Loucy (cell line): Measurements from ENCODE around the gene PRADC1.

Experiments
- H2AFZ ChIP-seq: fragments of 200-600 bp; sonication (generic); 2 replicates; pipeline ENCODE4 v1.6.0; 2016; ENCODE audit warnings: antibody characterized with exemption, mild to moderate bottlenecking, low read length, moderate library complexity
- H3F3A ChIP-seq: fragments of 200-600 bp; 2 replicates; pipeline ENCODE4 v1.6.0; 2016; ENCODE audit warnings: antibody characterized with exemption, low read depth, mild to moderate bottlenecking
- H3K27me3 ChIP-seq: fragments of 200-600 bp; sonication (generic); 2 replicates; pipeline ENCODE4 v1.6.1; 2014; ENCODE audit warnings: low read length, mild to moderate bottlenecking; ENCODE audit not compliant: insufficient read depth, poor library complexity, severe bottlenecking
- H3K36me3 ChIP-seq: fragments of 200-600 bp; sonication (generic); 2 replicates; pipeline ENCODE4 v1.6.1; 2016; ENCODE audit warnings: low read length; ENCODE audit not compliant: insufficient read depth
- H3K4me1 ChIP-seq: fragments of 200-600 bp; sonication (generic); 2 replicates; pipeline ENCODE4 v1.5.1; 2014; ENCODE audit warnings: low read length, mild to moderate bottlenecking; ENCODE audit not compliant: insufficient read depth, poor library complexity, severe bottlenecking
- H3K4me2 ChIP-seq: fragments of 200-600 bp; sonication (generic); 2 replicates; pipeline ENCODE4 v1.6.0; 2014; ENCODE audit warnings: antibody characterized with exemption, low read length, low read depth, mild to moderate bottlenecking; ENCODE audit not compliant: poor library complexity, severe bottlenecking
- H3K4me3 ChIP-seq: fragments of 200-600 bp; sonication (generic); 2 replicates; pipeline ENCODE4 v1.5.1; 2014; ENCODE audit warnings: low read length, mild to moderate bottlenecking, mixed read lengths; ENCODE audit not compliant: poor library complexity, severe bottlenecking
- H3K79me2 ChIP-seq: fragments of 200-600 bp; sonication (generic); 2 replicates; pipeline ENCODE4 v1.6.1; 2014; ENCODE audit warnings: low read length; ENCODE audit not compliant: insufficient read depth
- H3K9ac ChIP-seq: fragments of 200-600 bp; sonication (generic); 2 replicates; pipeline ENCODE4 v1.6.0; 2014; ENCODE audit warnings: mild to moderate bottlenecking, low read depth, low read length, moderate library complexity; ENCODE audit not compliant: poor library complexity, severe bottlenecking
- H3K9me2 ChIP-seq: fragments of 200-600 bp; sonication (generic); replicated peaks from 2 replicates; pipeline ENCODE4 v1.6.1; 2016; ENCODE audit warnings: low read depth, low read length, mixed read lengths
- H3K9me3 ChIP-seq: fragments of 200-600 bp; sonication (generic); 2 replicates; pipeline ENCODE4 v1.6.1; 2014; ENCODE audit warnings: mild to moderate bottlenecking, antibody characterized with exemption, low read length, low read depth; ENCODE audit not compliant: insufficient read depth
- H4K20me1 ChIP-seq: fragments of 200-600 bp; sonication (generic); 2 replicates; pipeline ENCODE4 v1.6.0; 2014; ENCODE audit warnings: antibody characterized with exemption, low read length, mild to moderate bottlenecking; ENCODE audit not compliant: insufficient read depth, poor library complexity, severe bottlenecking
- EZH2phosphoT487 ChIP-seq: fragments of 200-600 bp; IDR thresholded peaks from 2 replicates; pipeline ENCODE4 v1.6.1; 2018; ENCODE audit warnings: antibody characterized with exemption, mild to moderate bottlenecking, moderate library complexity, borderline replicate concordance
- TF ChIP-seq, protein P1 (sequence below): fragments of 200-600 bp; sonication (generic); conservative IDR thresholded peaks from 2 replicates; pipeline ENCODE4 v1.5.1; 2014; ENCODE audit warnings: mild to moderate bottlenecking, antibody characterized with exemption, low read length

The PRADC1 gene

DNA sequence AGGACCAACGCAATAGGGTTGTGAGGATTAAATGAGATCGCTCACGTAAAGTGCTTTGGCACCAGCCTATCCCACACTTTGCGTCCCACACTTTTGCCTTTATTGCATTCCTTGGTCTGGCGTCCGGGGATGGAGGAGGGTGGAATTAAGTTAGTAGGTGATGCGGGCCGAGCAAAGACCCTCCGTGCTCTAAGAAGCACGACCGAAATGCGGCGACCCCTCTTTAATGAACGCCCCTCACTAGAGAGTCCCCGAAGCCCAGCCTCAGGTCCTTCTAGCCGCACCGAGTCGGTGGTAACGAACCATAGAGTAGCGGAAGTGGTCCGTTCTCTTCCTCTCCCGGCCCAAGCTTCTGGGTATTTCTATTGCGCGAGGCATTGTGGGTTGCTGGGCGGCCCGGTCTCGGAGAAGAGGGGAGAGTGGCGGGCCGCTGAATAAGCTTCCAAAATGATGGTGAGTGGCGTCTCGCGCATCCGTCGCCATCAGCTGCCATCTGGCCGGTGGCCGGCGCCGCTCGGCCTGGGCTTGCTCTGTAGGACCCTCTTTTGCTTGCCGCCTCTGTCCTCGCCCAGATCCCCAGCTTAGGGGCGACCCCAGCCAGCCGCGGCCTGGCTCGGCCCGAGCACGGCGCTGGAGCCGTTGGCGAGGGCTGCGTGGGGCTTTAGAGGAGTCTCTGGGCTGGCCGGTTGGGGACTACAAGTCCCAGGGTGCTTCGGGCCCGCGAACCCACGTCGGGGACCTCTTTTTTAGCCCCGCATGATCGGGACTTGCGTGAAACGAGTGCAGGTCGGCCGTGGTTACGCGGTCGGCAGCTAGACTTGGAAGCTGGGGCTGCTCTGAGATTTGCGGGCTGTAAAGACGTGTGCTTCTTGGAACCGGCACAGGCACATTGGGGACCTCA, 1.1 kb upstream of the PRADC1 start, which contains the start of gene CCT7:
Gene CCT7, plus strand, starts transcription at position 377 of the 901 bp plus-strand sequence. Its CDS starts 71 bp downstream, at position 448.
- H3K4me1 ChIP-seq, result peaks cover 33% of the 10 kb centered on the region
- H3K9ac ChIP-seq, result peak within 1 kb of the TSS; percentile 97
- H3K4me3 ChIP-seq, result peak within 1 kb of the TSS; percentile 99
- peaks cover 6% of the 10 kb centered on the region for H3K27me3 ChIP-seq
- peak within 1 kb of the TSS; percentile 97 for H2AFZ ChIP-seq
- peaks cover 5% of the 10 kb centered on the region; the same call in 1 of the 2 replicates for H3K36me3 ChIP-seq
- no peaks in the 10 kb centered on the region for H3K9me2 ChIP-seq
- H3F3A ChIP-seq, result no peaks in the 10 kb centered on the region; the same call in 1 of the 2 replicates
- H3K79me2 ChIP-seq, result peaks cover 63% of the 10 kb centered on the region
- TF ChIP-seq, protein P1, sequence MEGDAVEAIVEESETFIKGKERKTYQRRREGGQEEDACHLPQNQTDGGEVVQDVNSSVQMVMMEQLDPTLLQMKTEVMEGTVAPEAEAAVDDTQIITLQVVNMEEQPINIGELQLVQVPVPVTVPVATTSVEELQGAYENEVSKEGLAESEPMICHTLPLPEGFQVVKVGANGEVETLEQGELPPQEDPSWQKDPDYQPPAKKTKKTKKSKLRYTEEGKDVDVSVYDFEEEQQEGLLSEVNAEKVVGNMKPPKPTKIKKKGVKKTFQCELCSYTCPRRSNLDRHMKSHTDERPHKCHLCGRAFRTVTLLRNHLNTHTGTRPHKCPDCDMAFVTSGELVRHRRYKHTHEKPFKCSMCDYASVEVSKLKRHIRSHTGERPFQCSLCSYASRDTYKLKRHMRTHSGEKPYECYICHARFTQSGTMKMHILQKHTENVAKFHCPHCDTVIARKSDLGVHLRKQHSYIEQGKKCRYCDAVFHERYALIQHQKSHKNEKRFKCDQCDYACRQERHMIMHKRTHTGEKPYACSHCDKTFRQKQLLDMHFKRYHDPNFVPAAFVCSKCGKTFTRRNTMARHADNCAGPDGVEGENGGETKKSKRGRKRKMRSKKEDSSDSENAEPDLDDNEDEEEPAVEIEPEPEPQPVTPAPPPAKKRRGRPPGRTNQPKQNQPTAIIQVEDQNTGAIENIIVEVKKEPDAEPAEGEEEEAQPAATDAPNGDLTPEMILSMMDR, result no peak
- TF ChIP-seq EZH2phosphoT487, result no peak
- H3K4me2 ChIP-seq, result peak within 1 kb of the TSS; percentile 98
- H4K20me1 ChIP-seq, result peaks cover 54% of the 10 kb centered on the region
- H3K9me3 ChIP-seq, result no peaks in the 10 kb centered on the region

DNA sequence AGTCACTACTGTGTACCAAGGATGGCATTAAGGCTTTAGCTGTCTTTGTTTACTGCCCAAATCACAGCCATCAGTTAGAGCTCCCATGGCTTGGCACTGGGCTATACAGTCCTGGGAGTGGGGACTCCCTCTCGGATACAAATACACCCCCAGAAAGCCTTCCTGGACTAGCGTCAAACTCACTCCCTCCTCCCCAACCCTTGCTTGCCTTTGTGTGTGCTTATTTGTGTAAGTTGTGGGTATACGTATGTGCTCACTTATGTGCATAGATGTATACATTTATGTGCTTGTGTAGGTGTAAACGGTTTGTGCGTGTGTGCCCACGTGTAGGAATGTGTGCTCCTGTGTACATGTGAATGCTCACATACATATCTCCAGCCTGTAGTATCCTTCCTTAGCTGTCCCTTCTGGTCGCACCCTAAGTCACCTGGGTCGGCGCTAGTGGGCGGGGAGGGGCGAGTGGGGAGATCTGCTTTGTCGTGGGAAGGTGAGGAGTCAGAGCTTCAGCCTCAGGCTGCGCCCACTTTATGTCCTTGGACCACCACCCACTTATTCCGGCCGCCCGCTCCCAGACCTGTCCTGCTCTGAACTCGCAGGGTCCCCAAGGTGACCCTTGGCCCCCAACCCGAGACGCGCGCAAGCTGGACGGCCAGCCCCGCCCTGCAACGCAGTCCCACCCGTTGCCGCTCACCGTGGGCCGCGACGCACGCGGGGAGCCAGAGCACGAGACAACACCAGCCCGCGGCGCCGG, 461 bp downstream of the PRADC1 start:
- H3K36me3 ChIP-seq, result no peaks in the 10 kb centered on the region; the same call in 1 of the 2 replicates
- peak overlapping the region; percentile 99 for H3K4me3 ChIP-seq
- peak overlapping the region; percentile 78 for H2AFZ ChIP-seq
- TF ChIP-seq EZH2phosphoT487, result no peak
- TF ChIP-seq, protein P1, result peak; percentile 43
- H3K4me1 ChIP-seq, result peaks cover 21% of the 10 kb centered on the region
- H4K20me1 ChIP-seq, result peaks cover 38% of the 10 kb centered on the region
- H3K9ac ChIP-seq, result peak overlapping the region; percentile 64
- peaks cover 6% of the 10 kb centered on the region for H3K27me3 ChIP-seq
- H3F3A ChIP-seq, result no peaks in the 10 kb centered on the region; the same call in 1 of the 2 replicates
- H3K9me2 ChIP-seq, result no peaks in the 10 kb centered on the region
- peaks cover 47% of the 10 kb centered on the region for H3K79me2 ChIP-seq
- H3K4me2 ChIP-seq, result peak overlapping the region; percentile 88
- H3K9me3 ChIP-seq, result no peaks in the 10 kb centered on the region

DNA sequence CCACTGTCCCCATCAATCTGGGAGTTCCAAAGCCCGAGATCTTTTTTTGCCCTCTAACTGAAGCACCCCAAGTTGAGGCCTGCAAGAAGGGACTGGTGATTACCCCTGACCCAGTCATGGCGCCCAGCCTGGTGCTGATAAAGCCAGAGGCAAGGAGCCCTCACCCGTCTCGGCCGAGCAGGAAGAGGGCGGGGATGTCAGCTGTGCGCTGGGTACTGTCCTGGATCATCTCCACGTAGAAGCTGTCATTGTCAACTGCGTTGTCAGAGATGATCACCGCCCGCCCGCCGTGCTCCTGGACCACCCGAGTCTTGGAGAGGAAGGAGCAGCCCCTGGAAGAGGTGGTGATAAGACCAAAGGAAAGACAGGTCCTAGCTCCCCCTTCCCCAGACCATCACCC, 4.4 kb downstream of the PRADC1 start:
- Histone ChIP-seq H4K20me1 (peaks cover 4% of the 10 kb centered on the region), H3K9ac (no peak overlapping the region), H3K4me2 (no peak overlapping the region), H3K36me3 (peaks cover 7% of the 10 kb centered on the region; the same call in 1 of the 2 replicates), H2AFZ (no peak overlapping the region), H3K27me3 (no peaks in the 10 kb centered on the region), H3K9me2 (no peaks in the 10 kb centered on the region), H3K4me3 (no peak overlapping the region), H3K4me1 (peaks cover 5% of the 10 kb centered on the region), H3K9me3 (no peaks in the 10 kb centered on the region), H3K79me2 (peaks cover 11% of the 10 kb centered on the region; the same call in 1 of the 2 replicates), H3F3A (no peaks in the 10 kb centered on the region; the same call in 1 of the 2 replicates)
- TF ChIP-seq, protein P1, result no peak
- no peak for TF ChIP-seq EZH2phosphoT487
